ENCODE results near the gene SET.

The SET gene

GRCh38 chr9:128729302-128729701, 40.3 kb downstream of the SET start:
- TF ChIP-seq GATA2 (IDR thresholded peaks at IDR 0.05; ENCODE audit: low read depth, low read length) (peak; percentile 76), GATA3 (IDR thresholded peaks at IDR 0.05; ENCODE audit: low read depth, low read length) (no peak)

- TF ChIP-seq GATA3 (IDR thresholded peaks at IDR 0.05; ENCODE audit: low read depth, low read length): no peak
Measured at GRCh38 chr9:128729766-128730517, 40.9 kb downstream of the SET start.

- TF ChIP-seq GATA3 (IDR thresholded peaks at IDR 0.05; ENCODE audit: low read depth, low read length): no peak
Measured at GRCh38 chr9:128731093-128731492, 42.1 kb downstream of the SET start.

- no peak for TF ChIP-seq GATA3 (IDR thresholded peaks at IDR 0.05; ENCODE audit: low read depth, low read length)
- no peak for TF ChIP-seq GATA2 (IDR thresholded peaks at IDR 0.05; ENCODE audit: low read depth, low read length)
Measured at GRCh38 chr9:128731691-128732090, 42.7 kb downstream of the SET start.

- TF ChIP-seq GATA2 (IDR thresholded peaks at IDR 0.05; ENCODE audit: low read depth, low read length) (no peak), GATA3 (IDR thresholded peaks at IDR 0.05; ENCODE audit: low read depth, low read length) (no peak)
Measured at GRCh38 chr9:128732576-128732975, 43.6 kb downstream of the SET start.

GRCh38 chr9:128733256-128733655, 44.2 kb downstream of the SET start:
- TF ChIP-seq GATA2 (IDR thresholded peaks at IDR 0.05; ENCODE audit: low read depth, low read length) (no peak), GATA3 (IDR thresholded peaks at IDR 0.05; ENCODE audit: low read depth, low read length) (no peak)

GRCh38 chr9:128735373-128735772, 46.4 kb downstream of the SET start:
- TF ChIP-seq GATA2 (IDR thresholded peaks at IDR 0.05; ENCODE audit: low read depth, low read length): no peak
- no peak for TF ChIP-seq GATA3 (IDR thresholded peaks at IDR 0.05; ENCODE audit: low read depth, low read length)

- no peak for TF ChIP-seq GATA2 (IDR thresholded peaks at IDR 0.05; ENCODE audit: low read depth, low read length)
- TF ChIP-seq GATA3 (IDR thresholded peaks at IDR 0.05; ENCODE audit: low read depth, low read length): no peak
Measured at GRCh38 chr9:128742401-128742800, 53.4 kb downstream of the SET start.

GRCh38 chr9:128743421-128743820, 54.4 kb downstream of the SET start:
- TF ChIP-seq GATA3 (IDR thresholded peaks at IDR 0.05; ENCODE audit: low read depth, low read length) (no peak), GATA2 (IDR thresholded peaks at IDR 0.05; ENCODE audit: low read depth, low read length) (no peak)

Data from SH-SY5Y (cell line).